SK-MEL-5 (cell line): ENCODE data around the gene USP17L13. TPM values are rescaled to one million over a fixed set of nuclear protein-coding genes. Genes with fewer than 3 reads are reported as not detected.

Source experiments
- total RNA-seq: library from RNA; depleted of rRNA; stranded (reverse); fragments of >200 nt; shearing (Covaris generic); gene quantifications from 2 replicates; pipeline ENCODE4 v1.2.3, GENCODE V29; 2014; rRNA removed

Gene USP17L13
- total RNA-seq, 1 experiment from 2014 or later, result not detected

Other genes with a start within 250 kb of the USP17L13 start
- gene FAM90A26, start 54.5 kb upstream of the USP17L13 start, total RNA-seq, result not detected in 2 replicates
- gene USP17L10, start 14.2 kb upstream of the USP17L13 start, total RNA-seq, result not detected in 2 replicates
- not detected in 2 replicates for gene USP17L11, start 9.5 kb upstream of the USP17L13 start, total RNA-seq
- not detected in 2 replicates for gene USP17L12, start 4.7 kb upstream of the USP17L13 start, total RNA-seq
- gene USP17L15, start 9.5 kb downstream of the USP17L13 start, total RNA-seq, result not detected in 2 replicates
- gene USP17L17, start 19.0 kb downstream of the USP17L13 start, total RNA-seq, result not detected in 2 replicates
- not detected in 2 replicates for gene USP17L18, start 23.7 kb downstream of the USP17L13 start, total RNA-seq
- gene USP17L19, start 28.5 kb downstream of the USP17L13 start, total RNA-seq, result not detected in 2 replicates
- not detected in 2 replicates for gene USP17L20, start 33.2 kb downstream of the USP17L13 start, total RNA-seq
- not detected in 2 replicates for gene USP17L21, start 38.0 kb downstream of the USP17L13 start, total RNA-seq
- not detected in 2 replicates for gene USP17L22, start 42.7 kb downstream of the USP17L13 start, total RNA-seq
- gene USP17L24, start 100.3 kb downstream of the USP17L13 start, total RNA-seq, result not detected in 2 replicates
- gene USP17L25, start 105.0 kb downstream of the USP17L13 start, total RNA-seq, result not detected in 2 replicates
- gene USP17L26, start 109.8 kb downstream of the USP17L13 start, total RNA-seq, result not detected in 2 replicates
- not detected in 2 replicates for gene USP17L5, start 114.5 kb downstream of the USP17L13 start, total RNA-seq
- not detected in 2 replicates for gene USP17L27, start 119.3 kb downstream of the USP17L13 start, total RNA-seq
- gene USP17L28, start 124.0 kb downstream of the USP17L13 start, total RNA-seq, result not detected in 2 replicates
- gene USP17L29, start 128.7 kb downstream of the USP17L13 start, total RNA-seq, result not detected in 2 replicates
- gene USP17L30, start 138.2 kb downstream of the USP17L13 start, total RNA-seq, result not detected in 2 replicates
- gene DEFB131A, start 219.5 kb downstream of the USP17L13 start, total RNA-seq, result not detected in 2 replicates